Middle frontal gyrus (tissue), 1 donor: Measurements from ENCODE around the gene APBB2.
A peak's percentile ranks its signal among the peaks of the same experiment; 100 is the strongest.

Experiments used
- DNase-seq: peaks from one replicate; pipeline ENCODE4 v3.0.0-alpha.2; 2015; ENCODE audit warnings: low spot score; ENCODE audit errors: extremely low spot score

The APBB2 gene

DNA sequence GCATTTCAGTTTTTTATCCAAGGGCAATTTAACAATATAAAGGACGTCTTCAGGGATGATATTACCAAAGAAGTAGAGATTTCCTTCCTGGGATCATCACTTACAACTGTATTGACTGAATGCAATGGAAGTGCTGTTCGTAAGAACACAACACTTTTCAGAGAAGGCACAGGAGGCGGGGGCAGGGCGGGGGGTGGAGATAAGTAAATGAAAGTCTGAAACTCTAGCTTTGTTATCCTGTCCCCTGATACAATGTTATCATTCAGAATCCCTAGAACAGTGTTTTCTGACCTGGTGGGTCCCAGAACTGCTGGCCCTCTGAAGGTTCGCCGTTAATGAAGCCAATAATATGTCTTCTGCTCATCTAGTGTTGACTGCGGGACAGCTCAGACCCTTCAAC, 340.0 kb downstream of the APBB2 start:
- no peak for DNase-seq

DNA sequence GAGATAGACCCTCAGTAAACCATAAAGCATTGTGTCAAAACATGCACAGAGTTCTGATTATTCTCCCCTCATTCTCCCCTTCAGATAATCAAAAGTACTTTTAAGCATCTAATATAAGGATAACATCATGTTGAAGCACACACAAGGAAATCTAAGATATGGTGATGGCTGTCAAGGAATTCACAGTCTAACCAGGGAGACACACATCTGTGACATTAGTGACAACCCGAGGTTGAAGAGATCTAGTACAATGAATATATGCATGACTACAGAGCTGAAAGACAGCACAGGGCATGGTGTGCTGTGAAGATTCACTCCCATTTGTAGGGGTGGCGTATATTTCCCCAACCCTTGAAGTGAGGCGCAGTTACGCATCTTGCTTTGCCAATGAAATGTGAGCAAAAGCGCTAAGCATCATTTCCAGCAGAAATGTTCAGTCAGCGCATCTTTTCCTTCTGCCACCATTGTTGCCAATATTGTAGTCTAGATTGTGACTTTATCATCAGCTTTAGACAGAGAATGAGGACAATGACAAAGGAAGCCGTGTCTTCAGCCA, 342.6 kb downstream of the APBB2 start:
- DNase-seq: no peak

- no peak for DNase-seq
Measured at GRCh38 chr4:40870150-40870549, 344.2 kb downstream of the APBB2 start.

DNA sequence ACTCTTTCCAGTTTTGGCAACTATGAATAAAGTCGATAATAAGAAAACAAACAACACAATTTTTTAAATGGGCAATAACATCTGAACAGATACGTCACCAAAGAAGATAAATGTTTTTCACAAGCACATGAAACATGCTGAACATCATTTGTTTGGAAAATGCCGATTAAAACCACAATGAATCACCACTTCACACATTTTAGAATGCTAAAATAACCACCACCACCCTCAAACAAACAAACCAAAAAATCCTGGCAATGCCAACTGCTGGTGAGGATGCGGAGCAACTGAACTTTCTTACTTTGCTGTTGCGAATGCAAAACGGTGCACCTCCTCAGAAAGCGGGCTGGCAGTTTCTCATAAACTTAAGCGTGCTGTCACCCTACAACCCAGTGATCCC, 348.6 kb downstream of the APBB2 start:
- no peak for DNase-seq

DNA sequence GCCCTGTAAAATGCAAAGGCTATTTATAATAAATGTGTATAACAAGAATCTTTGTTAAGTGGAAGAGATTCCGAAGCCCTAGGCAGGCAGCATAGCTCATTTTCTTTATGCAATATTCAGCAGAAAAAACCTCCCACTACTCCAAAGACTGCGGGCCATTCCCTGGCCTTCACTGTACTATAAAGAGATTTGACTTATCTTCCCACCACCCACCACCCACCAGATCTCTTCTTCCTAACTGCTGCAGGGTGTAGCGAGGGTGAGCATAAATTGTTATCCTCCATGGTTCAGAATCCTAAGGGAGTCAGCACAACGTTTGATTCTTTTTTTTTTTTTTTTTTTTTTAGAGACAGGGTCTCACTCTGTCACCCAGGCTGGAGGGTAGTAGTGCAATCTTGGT, 349.8 kb downstream of the APBB2 start:
- no peak for DNase-seq

DNA sequence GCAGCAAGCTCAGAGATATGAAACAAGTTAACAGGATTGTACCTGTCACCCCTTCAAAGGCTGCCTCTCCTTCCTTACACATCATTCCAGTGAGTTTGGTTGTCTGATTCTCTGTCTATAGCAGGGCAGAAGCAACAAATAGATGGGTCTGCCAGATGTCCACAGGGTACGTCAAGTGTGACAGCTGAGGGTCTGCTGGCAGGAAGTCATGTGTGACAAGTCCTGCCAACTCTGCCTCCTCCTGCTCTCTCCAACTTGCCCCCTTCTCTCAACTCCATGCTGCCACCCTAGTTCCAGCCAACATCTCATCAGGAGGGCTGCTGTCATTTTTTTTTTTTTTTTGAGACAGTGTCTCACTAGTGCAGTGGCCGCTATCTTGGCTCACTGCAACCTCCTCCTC, 355.4 kb downstream of the APBB2 start:
- DNase-seq: no peak

- DNase-seq: no peak
Measured at GRCh38 chr4:40857956-40858355, 356.4 kb downstream of the APBB2 start.

DNA sequence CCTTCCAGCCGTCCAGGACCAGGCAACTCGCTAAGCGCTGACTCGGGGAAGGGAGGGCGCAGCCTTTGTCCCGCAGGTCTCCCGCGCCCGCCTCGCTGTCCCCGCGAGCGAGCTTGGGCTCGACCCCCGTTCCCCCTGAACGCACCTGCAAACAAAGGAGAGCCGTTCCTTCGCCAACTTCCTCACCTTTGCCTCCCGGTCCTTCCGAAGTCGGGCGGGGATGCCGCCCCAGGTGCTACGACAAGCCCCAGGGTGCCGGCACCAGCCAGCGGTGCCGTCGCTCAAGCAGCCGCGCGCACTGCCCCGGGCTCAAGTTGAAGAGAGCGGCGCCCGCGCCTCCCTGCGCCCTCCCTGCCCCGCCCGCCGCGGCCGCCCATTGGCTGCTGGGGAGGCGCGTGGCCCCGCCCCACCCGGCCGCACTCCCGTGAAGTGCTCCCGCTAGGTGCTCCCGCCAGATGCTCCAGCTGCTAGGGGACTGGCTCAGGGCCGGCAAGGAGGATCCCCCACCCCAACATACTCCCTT, 357.4 kb downstream of the APBB2 start:
- no peak for DNase-seq

DNA sequence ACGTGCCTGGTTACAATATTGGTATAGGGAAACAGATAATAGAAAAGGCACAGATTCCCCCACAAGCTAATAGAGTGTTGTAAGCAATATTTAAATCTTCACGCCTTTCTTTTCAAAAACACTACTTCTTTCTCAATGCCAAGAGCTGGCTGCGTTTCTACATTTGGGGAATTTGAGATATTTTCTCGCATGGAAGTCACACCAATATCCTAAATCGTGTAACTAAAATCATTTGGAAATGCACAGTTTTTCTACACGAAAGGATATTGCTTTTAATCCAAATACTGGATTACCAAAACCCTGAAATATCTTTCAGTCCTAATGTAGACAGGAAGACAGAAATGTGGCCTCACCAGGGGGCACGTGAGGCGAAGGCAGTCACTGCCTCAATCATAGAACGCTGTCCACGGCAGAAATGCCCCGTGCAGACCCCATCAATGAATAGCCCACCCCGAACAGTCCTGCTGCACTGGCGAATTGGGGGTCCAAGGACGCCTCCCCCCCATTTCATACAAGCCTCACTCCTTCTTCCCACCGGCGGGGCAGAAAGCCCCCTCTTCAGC, 358.0 kb downstream of the APBB2 start:
- no peak for DNase-seq

- DNase-seq: no peak
Measured at GRCh38 chr4:40850496-40850895, 363.8 kb downstream of the APBB2 start.

DNA sequence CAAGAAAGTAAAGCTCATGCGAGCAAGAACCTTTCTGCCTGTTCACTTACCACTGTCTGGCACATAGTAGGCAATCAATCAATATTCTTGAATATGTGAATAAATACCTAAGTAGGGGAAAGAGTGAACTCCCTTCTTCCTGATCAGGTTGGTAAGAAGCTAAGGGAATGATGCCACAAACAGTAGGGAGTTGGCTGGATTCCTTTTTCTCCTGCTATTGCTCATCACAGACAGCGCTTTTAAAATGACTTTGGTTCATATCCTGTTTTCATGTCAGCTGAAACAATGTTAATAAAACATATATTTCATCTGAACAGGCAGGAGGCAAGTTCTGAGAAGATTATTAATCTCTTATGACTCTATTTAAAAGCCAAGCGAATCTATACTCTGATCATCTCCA, 365.4 kb downstream of the APBB2 start:
- DNase-seq: no peak

GRCh38 chr4:40848251-40848650, 366.1 kb downstream of the APBB2 start:
- DNase-seq: no peak

DNA sequence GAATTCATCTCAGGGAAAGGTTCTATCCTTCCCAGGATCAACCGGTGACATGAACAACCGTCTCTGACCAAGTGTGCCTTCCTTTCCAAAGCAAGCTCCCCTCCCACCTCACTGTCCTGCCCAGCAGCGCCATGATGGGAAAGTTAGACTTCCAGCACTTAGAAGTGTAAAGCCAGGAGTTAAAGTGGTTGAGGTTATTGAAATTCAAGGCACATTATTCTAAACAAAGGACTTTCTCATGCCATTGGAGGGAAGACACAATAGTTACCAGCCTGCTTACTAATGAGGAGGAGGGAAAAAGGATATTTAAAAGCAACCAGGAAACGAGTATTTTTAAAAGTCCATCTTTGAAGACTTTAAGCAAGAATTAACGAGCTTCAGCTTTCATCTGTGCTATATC, 367.8 kb downstream of the APBB2 start:
- DNase-seq: peak; percentile 32

DNA sequence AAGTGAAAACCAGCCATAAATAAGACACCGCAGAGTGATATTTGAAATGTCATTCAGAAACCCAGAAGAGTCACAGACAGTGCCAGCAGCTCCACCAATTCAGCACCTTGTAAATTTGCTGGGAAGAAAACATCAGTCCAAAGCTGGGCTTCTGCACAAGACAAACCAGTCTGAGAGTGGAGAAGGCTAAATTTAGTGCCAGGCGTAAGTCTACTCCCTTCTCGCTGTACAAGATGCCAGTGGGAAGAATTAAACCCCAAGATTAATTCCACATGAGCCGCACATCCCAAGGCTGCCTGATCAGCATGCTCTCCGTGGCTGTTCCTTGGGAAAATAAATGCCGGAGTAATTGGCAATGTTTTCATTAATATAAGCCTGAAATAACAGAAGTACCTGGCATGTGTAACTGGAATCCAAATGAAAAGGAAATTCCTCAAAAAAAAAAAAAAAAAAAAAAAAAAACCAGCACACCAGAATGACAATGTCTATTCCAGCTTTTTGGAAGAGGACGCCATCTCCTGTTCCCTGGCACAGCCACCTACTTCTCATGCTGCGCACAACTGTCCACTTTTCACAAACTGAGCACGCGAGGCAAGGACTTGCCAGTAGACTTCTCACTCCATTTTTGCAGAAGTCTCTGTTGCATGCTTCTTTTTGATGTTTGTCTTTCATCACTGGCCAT, 369.0 kb downstream of the APBB2 start:
- no peak for DNase-seq

DNA sequence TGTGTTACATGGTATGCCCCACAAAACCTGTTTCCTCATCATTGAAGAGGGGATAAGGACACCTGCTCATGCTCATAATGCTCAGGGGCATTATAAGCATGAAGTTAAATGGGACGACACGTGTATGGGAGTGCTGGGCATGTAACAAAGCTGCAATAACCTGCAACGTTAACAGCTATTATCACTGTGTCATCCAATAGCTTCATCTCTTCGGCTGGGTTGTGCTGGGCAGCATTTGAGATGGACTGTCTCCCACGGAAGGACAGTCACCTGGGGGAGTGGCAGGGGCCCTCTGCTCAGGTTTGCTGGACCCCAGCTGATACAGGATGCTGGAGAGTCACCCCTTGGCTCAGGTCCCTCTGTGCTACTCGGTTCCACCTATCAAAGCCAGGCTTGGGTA, 370.1 kb downstream of the APBB2 start:
- DNase-seq: no peak

DNA sequence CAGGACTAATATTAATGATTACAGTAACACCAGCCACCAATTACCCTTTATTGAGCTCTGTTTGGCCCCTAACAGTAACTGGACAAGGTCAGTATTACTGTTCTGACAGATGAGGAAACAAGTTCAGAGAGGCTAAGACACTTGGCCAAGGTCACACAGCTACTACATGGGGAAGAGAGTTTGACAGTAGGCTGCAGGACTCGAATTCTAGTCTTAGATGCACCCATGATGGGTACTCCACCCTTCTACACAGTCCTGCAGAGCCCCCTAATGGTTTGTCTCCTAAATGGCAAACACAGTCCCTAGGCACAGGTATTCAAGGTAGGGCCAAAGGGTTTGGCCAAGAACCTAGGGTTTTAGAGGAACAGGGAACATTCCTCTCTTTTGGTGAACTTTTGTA, 370.6 kb downstream of the APBB2 start:
- DNase-seq: no peak

- no peak for DNase-seq
Measured at GRCh38 chr4:40842725-40843423, 371.5 kb downstream of the APBB2 start.

DNA sequence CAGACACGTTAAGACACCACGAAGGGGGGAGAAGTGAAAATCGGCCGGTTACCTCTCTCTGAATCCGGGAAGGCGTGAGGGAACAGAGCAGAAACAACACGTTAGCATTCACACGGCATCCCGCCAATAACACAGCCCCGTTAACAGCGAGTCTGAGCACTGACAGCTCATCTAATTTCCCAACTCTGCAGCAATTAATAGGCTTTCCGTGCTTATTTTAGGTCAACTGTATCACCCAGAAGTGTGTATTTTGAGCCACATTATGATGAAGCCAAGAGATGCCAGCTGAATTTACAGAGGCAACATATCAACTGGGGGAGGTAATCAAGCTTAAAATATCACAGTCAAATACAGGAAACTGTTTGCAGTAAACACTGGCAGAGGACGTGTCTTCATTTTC, 372.0 kb downstream of the APBB2 start:
- DNase-seq: no peak

- DNase-seq: no peak
Measured at GRCh38 chr4:40840985-40841571, 373.3 kb downstream of the APBB2 start.

DNA sequence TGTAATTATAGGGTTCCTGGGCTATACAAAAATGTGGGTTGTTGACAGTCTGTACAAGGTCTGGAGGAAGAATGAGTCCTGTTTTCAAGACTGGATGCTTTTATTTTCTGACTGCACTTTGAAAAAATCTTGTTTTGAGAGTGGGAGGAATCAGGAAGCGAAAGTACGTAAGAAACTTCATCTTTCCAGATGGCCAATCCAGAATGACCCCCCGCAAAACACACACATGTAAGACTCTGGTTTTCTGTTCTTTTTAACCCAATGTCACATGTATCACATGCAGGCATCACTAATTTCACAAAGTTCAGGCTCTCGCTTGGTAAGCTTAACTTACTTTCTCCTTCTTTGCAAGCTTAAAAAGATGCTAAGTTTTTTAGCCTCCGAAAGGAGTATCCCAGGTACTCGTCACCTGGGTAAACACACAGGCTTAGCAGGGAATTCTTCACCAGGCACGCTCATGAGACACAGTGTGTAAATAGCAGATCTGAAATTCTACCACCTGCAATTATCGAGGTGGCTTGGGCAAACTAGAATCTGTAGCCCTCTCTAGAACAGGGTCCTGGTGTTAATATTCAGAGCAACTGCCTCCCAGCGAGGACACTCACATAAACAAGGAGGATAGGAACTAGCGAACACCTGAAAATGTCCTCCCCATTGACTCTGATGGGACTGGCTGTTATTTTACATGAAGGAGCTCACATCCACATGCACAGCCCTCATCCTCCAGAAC, 373.9 kb downstream of the APBB2 start:
- no peak for DNase-seq

- DNase-seq: no peak
Measured at GRCh38 chr4:40838742-40839141, 375.6 kb downstream of the APBB2 start.
